ENCODE results near the gene LRP6. TPM values are rescaled to one million over a fixed set of nuclear protein-coding genes. Genes with fewer than 3 reads are reported as not detected.

The LRP6 gene
- total RNA-seq, 4 donors from 2014 or later: 11.7 to 102 (median 58.9) TPM

GRCh38 chr12:12070674-12071656, 195.9 kb downstream of the LRP6 start, which contains the start of gene BCL2L14:
Gene BCL2L14, plus strand, starts transcription at chr12:12070939. Its CDS starts 8,367 bp downstream, at chr12:12079306.
- H3K9me3 ChIP-seq: no peaks in the 10 kb centered on the region
- peak within 1 kb of the TSS; percentile 88 to 91 (median 89) for H3K27ac ChIP-seq
- TF ChIP-seq POLR2A (IDR thresholded peaks at IDR 0.05): peak; percentile 80
- peak; percentile 29 to 82 (median 80) for TF ChIP-seq POLR2AphosphoS5 (IDR thresholded peaks at IDR 0.05)
- TF ChIP-seq CTCF (IDR thresholded peaks at IDR 0.05): no peak
- no peak for TF ChIP-seq EP300 (IDR thresholded peaks at IDR 0.05; ENCODE audit: low read depth)
- DNase-seq: peak; percentile 46
- in situ Hi-C loops (cut with MboI; ENCODE audit: low pct_ligation_motif_present in 1 of 4, low pct_unique_long_range_greater_than_20kb in 1 of 4, low sequenced_read_pairs in 3 of 4) (no loop called here), intact Hi-C loops (cut with DNase I; ENCODE audit: low total_unique reads) (no loop called here)
- 20 to 36% methylated on average over 6 to 12 of the region's 12 CpGs for WGBS, 2 donors (ENCODE audit: low coverage in 1 of 2)
- H3K4me3 ChIP-seq: peak within 1 kb of the TSS; percentile 20 to 53 (median 44)
- H3K36me3 ChIP-seq: no peaks in the 10 kb centered on the region
- H3K4me1 ChIP-seq: peaks cover 0 to 36% (median 16%) of the 10 kb centered on the region in 4 donors
- H3K27me3 ChIP-seq: no peaks in the 10 kb centered on the region

GRCh38 chr12:12069821-12070548, 196.9 kb downstream of the LRP6 start:
- peak overlapping the region in 1 of 4 donors; percentile 23 for H3K4me3 ChIP-seq
- in situ Hi-C loops (cut with MboI; ENCODE audit: low pct_ligation_motif_present in 1 of 4, low pct_unique_long_range_greater_than_20kb in 1 of 4, low sequenced_read_pairs in 3 of 4): no loop called here

GRCh38 chr12:12068751-12069150, 198.1 kb downstream of the LRP6 start:
- DNase-seq: no peak
- intact Hi-C loops (cut with DNase I; ENCODE audit: low total_unique reads): no loop called here
- 80 to 90% methylated on average over 3 to 6 of the region's 6 CpGs for WGBS, 2 donors (ENCODE audit: low coverage in 1 of 2)
- TF ChIP-seq EP300 (IDR thresholded peaks at IDR 0.05; ENCODE audit: low read depth): no peak
- no peak for TF ChIP-seq CTCF (IDR thresholded peaks at IDR 0.05)
- TF ChIP-seq POLR2A (IDR thresholded peaks at IDR 0.05): no peak
- TF ChIP-seq POLR2AphosphoS5 (IDR thresholded peaks at IDR 0.05): no peak
- Histone ChIP-seq H3K36me3 (no peaks in the 10 kb centered on the region), H3K4me1 (peaks cover 0 to 31% (median 16%) of the 10 kb centered on the region in 4 donors), H3K4me3 (no peak overlapping the region), H3K27ac (no peak overlapping the region), H3K27me3 (no peaks in the 10 kb centered on the region), H3K9me3 (no peaks in the 10 kb centered on the region)
- in situ Hi-C loops (cut with MboI; ENCODE audit: low pct_ligation_motif_present in 1 of 4, low pct_unique_long_range_greater_than_20kb in 1 of 4, low sequenced_read_pairs in 3 of 4): no loop called here

More at GRCh38 chr12:12069821-12070548, 196.9 kb downstream of the LRP6 start:
- DNase-seq: peak; percentile 13
- H3K4me1 ChIP-seq: peaks cover 0 to 36% (median 16%) of the 10 kb centered on the region in 4 donors
- 67 to 80% methylated on average over 5 to 14 of the region's 14 CpGs for WGBS, 2 donors (ENCODE audit: low coverage in 1 of 2)
- no peaks in the 10 kb centered on the region for H3K27me3 ChIP-seq
- no peaks in the 10 kb centered on the region for H3K36me3 ChIP-seq
- TF ChIP-seq POLR2AphosphoS5 (IDR thresholded peaks at IDR 0.05) (no peak), CTCF (IDR thresholded peaks at IDR 0.05) (no peak), POLR2A (IDR thresholded peaks at IDR 0.05) (no peak), EP300 (IDR thresholded peaks at IDR 0.05; ENCODE audit: low read depth) (no peak)
- H3K9me3 ChIP-seq: no peaks in the 10 kb centered on the region
- intact Hi-C loops (cut with DNase I; ENCODE audit: low total_unique reads): no loop called here
- peak overlapping the region; percentile 31 to 91 (median 88) for H3K27ac ChIP-seq

Small RNA genes within 50 kb of the gene (small RNA-seq; reads per million reads assigned to genes)
- gene RNU6-318P (0 reads per million in 4 donors), gene RNU6-545P (0 reads per million in 4 donors)

Other genes starting within 250 kb of the LRP6 start
- gene BCL2L14, start 196.1 kb downstream of the LRP6 start, total RNA-seq: 10 to 100 TPM; 27.5 to 81.2 (median 52.5) TPM
- 10 to 100 TPM in 3 of 4 donors, 1 to 10 TPM in 1; 6.6 to 25.3 (median 19.4) TPM for gene MANSC1, start 83.2 kb upstream of the LRP6 start, total RNA-seq
- gene BORCS5, start 90.0 kb upstream of the LRP6 start, total RNA-seq: 10 to 100 TPM in 3 of 4 donors, 1 to 10 TPM in 1; 8.5 to 52.7 (median 21.3) TPM

All from transverse colon (tissue), 4 donors.